ENCODE measurements around the gene GRAMD4.

The GRAMD4 gene

DNA sequence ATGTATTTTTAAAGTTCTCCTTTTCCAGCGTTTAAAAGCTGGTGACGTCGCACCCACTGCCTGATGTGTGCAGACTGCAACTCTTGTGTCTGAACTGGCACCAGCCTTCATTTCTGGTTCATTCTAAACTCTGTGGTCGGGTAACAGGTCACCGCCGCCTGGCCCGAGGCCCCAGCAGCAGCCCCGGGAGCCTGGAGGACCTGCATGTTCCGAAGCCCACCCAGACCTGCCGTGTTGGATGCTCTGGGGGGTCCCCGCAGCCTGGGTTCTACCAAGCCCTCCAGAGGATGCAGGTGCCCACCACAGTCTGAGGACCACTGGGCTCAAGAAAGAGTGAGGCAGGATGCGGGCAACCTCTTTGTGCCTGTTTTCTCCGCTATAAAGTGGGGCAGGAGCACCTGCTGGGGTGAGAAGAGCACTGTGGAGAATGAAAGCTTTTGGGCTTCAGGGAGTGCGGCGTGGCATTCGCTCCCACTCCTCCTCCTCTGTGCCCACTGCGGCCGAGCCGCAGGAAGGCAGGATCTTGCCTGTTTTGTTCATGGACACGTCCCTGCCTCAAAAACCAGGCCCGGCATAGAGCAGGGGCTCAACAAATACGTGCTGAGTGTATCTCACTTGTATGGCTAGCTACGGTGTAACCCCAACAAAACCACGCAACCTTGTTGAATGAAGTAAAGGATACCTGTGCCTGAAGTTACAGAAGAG, 77.8 kb downstream of the GRAMD4 start:
- peaks cover 4% of the 10 kb centered on the region for H3K4me1 Mint-ChIP-seq
- TF ChIP-seq CTCF (IDR thresholded peaks at IDR 0.05): no peak
- no peaks in the 10 kb centered on the region for H3K27me3 Mint-ChIP-seq (ENCODE audit: low read depth, poor library complexity)
- H3K4me3 Mint-ChIP-seq: no peak overlapping the region
- H3K27ac Mint-ChIP-seq: no peak overlapping the region
- H3K36me3 Mint-ChIP-seq (ENCODE audit: low read depth): peaks cover 42% of the 10 kb centered on the region
- no peaks in the 10 kb centered on the region for H3K9me3 Mint-ChIP-seq
- no peak for DNase-seq

- Mint-ChIP-seq H3K36me3 (ENCODE audit: low read depth) (peaks cover 43% of the 10 kb centered on the region), H3K27ac (no peak overlapping the region), H3K4me3 (no peak overlapping the region), H3K27me3 (ENCODE audit: low read depth, poor library complexity) (no peaks in the 10 kb centered on the region), H3K9me3 (no peaks in the 10 kb centered on the region), H3K4me1 (peaks cover 12% of the 10 kb centered on the region)
- no peak for TF ChIP-seq CTCF (IDR thresholded peaks at IDR 0.05)
- no peak for DNase-seq
These were observed 78.9 kb downstream of the GRAMD4 start for GRCh38 chr22:46699091-46699490.

DNA sequence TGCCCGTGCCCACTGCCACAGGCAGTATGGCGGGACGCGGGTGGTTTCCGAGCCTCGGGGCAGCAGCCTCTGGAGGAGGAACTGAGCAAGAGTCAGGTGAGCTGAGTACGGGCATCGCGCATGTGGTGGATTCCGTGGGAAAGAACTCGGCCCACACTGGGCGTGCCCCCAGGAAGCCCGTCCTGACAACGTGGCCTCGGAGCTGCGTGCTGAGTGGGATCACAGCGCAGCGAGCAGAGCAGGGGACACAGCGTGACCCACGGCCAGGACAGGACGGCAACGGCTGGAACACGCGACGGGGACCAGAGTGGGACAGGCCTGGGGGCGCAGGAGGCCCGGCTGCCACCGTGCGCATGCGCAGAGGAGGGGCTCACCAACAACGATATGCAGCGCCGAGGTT, 81.1 kb downstream of the GRAMD4 start:
- H3K4me3 Mint-ChIP-seq: no peak overlapping the region
- H3K36me3 Mint-ChIP-seq (ENCODE audit: low read depth): peaks cover 53% of the 10 kb centered on the region
- H3K4me1 Mint-ChIP-seq: peaks cover 12% of the 10 kb centered on the region
- no peaks in the 10 kb centered on the region for H3K27me3 Mint-ChIP-seq (ENCODE audit: low read depth, poor library complexity)
- no peak for DNase-seq
- H3K9me3 Mint-ChIP-seq: no peaks in the 10 kb centered on the region
- TF ChIP-seq CTCF (IDR thresholded peaks at IDR 0.05): no peak
- H3K27ac Mint-ChIP-seq: no peak overlapping the region

GRCh38 chr22:46703171-46703995, 83.2 kb downstream of the GRAMD4 start:
- TF ChIP-seq CTCF (IDR thresholded peaks at IDR 0.05): no peak
- Mint-ChIP-seq H3K27ac (peak overlapping the region; percentile 72), H3K36me3 (ENCODE audit: low read depth) (peaks cover 72% of the 10 kb centered on the region), H3K27me3 (ENCODE audit: low read depth, poor library complexity) (no peaks in the 10 kb centered on the region), H3K9me3 (no peaks in the 10 kb centered on the region), H3K4me1 (peaks cover 16% of the 10 kb centered on the region), H3K4me3 (no peak overlapping the region)
- DNase-seq: no peak

DNA sequence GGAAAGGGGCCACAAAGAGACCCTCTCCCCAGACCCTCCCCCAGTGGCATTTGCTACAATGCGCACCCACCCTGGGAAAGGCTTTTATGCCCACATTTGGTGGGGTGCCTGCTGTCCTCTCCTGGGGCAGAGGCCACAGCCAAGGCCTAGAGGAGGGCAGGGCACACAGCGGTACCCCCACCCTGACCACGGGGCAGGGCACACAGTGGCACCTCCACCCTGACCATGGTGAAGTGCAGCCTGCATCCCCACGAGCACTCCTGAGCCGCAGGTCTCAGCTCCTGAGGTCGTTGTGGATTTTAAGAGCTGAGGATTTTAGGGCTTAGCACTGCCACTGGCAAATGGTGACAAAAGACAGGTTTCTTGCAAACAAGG, 83.8 kb downstream of the GRAMD4 start:
- H3K9me3 Mint-ChIP-seq: no peaks in the 10 kb centered on the region
- H3K27ac Mint-ChIP-seq: no peak overlapping the region
- no peak for TF ChIP-seq CTCF (IDR thresholded peaks at IDR 0.05)
- H3K36me3 Mint-ChIP-seq (ENCODE audit: low read depth): peaks cover 69% of the 10 kb centered on the region
- H3K4me3 Mint-ChIP-seq: no peak overlapping the region
- H3K4me1 Mint-ChIP-seq: peaks cover 19% of the 10 kb centered on the region
- no peak for DNase-seq
- H3K27me3 Mint-ChIP-seq (ENCODE audit: low read depth, poor library complexity): no peaks in the 10 kb centered on the region
